AG04449 (cell line): ENCODE data around the gene SMAD2.

ENCODE experiments used
- CTCF ChIA-PET: fragments of 350-600 bp; formaldehyde crosslinking; extraction: SDS; loops from one replicate; lab custom pipeline; 2021; ENCODE audit warnings: antibody characterized with exemption; lab: Yijun Ruan, JAX
- POLR2A ChIA-PET: fragments of 400-600, 350-600 bp; formaldehyde crosslinking; extraction: SDS; loops from one replicate; lab custom pipeline; 2020; ENCODE audit warnings: antibody characterized with exemption, inconsistent platforms; lab: Yijun Ruan, JAX
- DNase-seq: peaks from one replicate; pipeline ENCODE4 v3.0.0-alpha.2; 2010; ENCODE audit warnings: low read depth, low spot score
- H3K4me3 ChIP-seq: 2 replicates; pipeline ENCODE4 v1.5.1; 2011; ENCODE audit warnings: low read depth, mild to moderate bottlenecking, control low read depth, low read length
- CTCF ChIP-seq: IDR thresholded peaks from one replicate; pipeline ENCODE4 v1.5.1; 2011; ENCODE audit warnings: mild to moderate bottlenecking, moderate library complexity, low read length, control low read depth, inconsistent platforms; ENCODE audit not compliant: insufficient read depth; ENCODE audit errors: missing control alignments

The SMAD2 gene

GRCh38 chr18:47906408-47906807, 24.1 kb downstream of the SMAD2 start:
- CTCF ChIA-PET, result no interaction called here
- DNase-seq, result no peak
- no peak for TF ChIP-seq CTCF
- POLR2A ChIA-PET, result interaction anchor here (0.6 kb wide), 1 partner anchor 29 kb away, joined by 3 read pairs; no protein-coding TSS in a partner anchor
- H3K4me3 ChIP-seq, result no peak overlapping the region

GRCh38 chr18:47903809-47904208, 26.6 kb downstream of the SMAD2 start:
- no peak for DNase-seq
- TF ChIP-seq CTCF, result no peak
- H3K4me3 ChIP-seq, result no peak overlapping the region
- ChIA-PET CTCF (interaction anchor here (1.3 kb wide), 1 partner anchor 10 kb away, joined by 3 read pairs; no protein-coding TSS in a partner anchor), POLR2A (no interaction called here)

DNA sequence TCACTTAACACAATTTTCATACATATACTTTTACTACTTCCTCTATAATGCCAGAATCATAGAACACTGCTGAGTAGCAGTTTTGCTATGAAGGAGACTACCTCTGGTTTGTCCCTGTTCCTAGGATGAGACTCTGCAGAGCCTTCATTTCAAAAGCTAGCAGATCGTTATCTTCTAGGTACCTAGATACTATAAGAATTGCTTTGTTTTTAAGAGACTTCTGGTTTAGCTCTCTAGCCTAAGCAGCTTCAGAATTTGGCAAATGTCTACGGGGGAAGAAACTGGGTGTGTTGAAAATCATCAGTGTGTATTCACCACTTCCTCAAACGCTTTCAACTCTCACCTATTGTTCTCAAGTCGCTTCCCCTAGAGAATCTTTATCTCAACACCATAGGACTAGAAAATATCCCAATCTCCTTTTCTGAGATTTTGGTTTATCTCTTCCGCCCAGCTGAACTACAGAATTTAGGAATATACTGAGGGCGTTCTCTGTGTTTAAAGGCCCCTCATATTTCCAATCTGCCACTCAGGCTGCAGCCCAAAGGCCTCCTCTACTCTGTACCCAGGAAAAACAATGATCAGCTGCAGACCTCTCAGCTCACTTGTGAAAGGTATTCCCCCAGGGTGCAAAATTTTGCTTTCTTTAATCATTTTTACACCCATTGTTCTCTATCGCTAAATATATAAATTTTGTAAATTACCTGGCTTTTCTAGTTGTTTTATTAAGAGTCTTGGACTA, 28.7 kb downstream of the SMAD2 start:
- CTCF ChIA-PET, result no interaction called here
- POLR2A ChIA-PET, result no interaction called here
- TF ChIP-seq CTCF, result no peak
- no peak overlapping the region for H3K4me3 ChIP-seq
- no peak for DNase-seq

DNA sequence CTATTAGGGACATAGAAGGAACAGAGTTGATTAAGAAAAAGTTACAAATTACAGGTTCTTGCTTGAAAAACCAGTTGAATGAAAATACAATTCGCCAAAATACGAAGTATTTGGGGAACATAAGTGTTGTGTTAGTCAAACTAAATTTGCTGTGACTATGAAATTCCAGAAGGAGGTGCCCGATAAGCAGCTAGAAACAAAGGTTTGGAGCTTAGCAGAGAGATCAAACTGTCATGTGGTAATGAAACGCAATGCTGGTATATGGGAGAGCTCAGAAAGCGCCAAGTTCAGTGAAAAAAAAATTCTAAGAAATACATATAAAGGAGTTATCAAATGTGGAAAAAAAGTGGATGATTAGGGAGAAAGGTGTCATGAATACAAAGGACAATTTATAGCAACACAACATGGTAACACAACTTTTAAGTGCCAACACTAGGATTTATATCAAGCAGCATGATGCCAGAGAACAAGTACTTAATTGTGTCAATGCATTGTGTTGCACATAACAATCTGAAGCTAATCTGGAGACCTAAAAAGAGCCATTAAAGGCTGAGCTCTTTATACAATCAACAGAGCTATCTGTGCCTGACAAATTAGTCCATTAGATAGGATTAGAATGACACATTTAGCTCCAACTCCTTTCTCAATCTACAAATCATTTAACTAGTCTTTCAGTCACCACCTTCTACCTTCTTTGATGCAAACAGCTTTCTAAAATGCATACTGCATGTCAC, 31.2 kb downstream of the SMAD2 start:
- CTCF ChIA-PET, result no interaction called here

GRCh38 chr18:47898696-47899095, 31.8 kb downstream of the SMAD2 start:
- H3K4me3 ChIP-seq, result no peak overlapping the region
- DNase-seq, result no peak
- ChIA-PET CTCF (no interaction called here), POLR2A (no interaction called here)
- no peak for TF ChIP-seq CTCF

More for the DNA sequence above, 31.2 kb downstream of the SMAD2 start:
- DNase-seq, result no peak
- no peak for TF ChIP-seq CTCF
- POLR2A ChIA-PET, result no interaction called here
- no peak overlapping the region for H3K4me3 ChIP-seq

DNA sequence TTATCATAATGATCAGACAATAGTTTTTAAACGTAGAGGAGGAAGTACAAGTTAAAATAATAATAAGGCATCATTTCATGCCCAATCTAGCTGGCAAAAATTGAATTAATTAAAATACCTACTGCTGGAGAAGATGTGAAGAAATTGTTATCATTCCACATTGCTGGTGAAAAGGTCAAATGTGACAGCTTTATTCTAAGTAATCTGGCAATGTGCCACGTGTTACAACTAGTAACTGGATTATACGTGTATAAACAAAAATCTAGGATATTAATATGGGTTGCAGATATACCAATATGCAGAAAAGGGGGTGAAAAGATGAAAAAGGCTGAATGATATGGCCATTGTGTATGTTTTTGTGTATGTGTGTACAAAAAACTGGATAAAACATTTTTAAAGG, 32.4 kb downstream of the SMAD2 start:
- CTCF ChIA-PET, result no interaction called here

More for the DNA sequence above, 32.4 kb downstream of the SMAD2 start:
- H3K4me3 ChIP-seq, result no peak overlapping the region
- POLR2A ChIA-PET, result no interaction called here
- DNase-seq, result no peak
- no peak for TF ChIP-seq CTCF
